ENCODE measurements around the gene HPD. TPM values are rescaled to one million over a fixed set of nuclear protein-coding genes. Genes with fewer than 3 reads are reported as not detected.
"Not testable (repeated sequence)": the region's sequence is repeated elsewhere in the genome, so short reads cannot be mapped to it uniquely, and the experiment has no call there.

Gene HPD
- total RNA-seq, 1 donor from 2014 or later, result 1.3 TPM

GRCh38 chr12:121872546-121873215, 14.0 kb upstream of the HPD start:
- no peak for DNase-seq (ENCODE audit: low spot score)
- intact Hi-C loops (cut with DNase I), result no loop called here

GRCh38 chr12:121871467-121871866, 12.8 kb upstream of the HPD start:
- DNase-seq (ENCODE audit: low spot score), result no peak
- intact Hi-C loops (cut with DNase I), result no loop called here

- DNase-seq (ENCODE audit: low spot score); intact Hi-C loops (cut with DNase I): not testable (repeated sequence)
These were observed 10.6 kb upstream of the HPD start for GRCh38 chr12:121869229-121869628.

- intact Hi-C loops (cut with DNase I), result no loop called here
- DNase-seq (ENCODE audit: low spot score), result no peak
These were observed 7.7 kb upstream of the HPD start for GRCh38 chr12:121866331-121866730.

- intact Hi-C loops (cut with DNase I), result no loop called here
- no peak for DNase-seq (ENCODE audit: low spot score)
These were observed 3.1 kb upstream of the HPD start for GRCh38 chr12:121861636-121862254.

- DNase-seq (ENCODE audit: low spot score); intact Hi-C loops (cut with DNase I): not testable (repeated sequence)
These were observed 2.0 kb upstream of the HPD start for GRCh38 chr12:121860699-121861098.

GRCh38 chr12:121860257-121860656, 1.6 kb upstream of the HPD start:
- intact Hi-C loops (cut with DNase I), result no loop called here

GRCh38 chr12:121858318-121858661, 369 bp downstream of the HPD start:
- DNase-seq (ENCODE audit: low spot score), result no peak
- intact Hi-C loops (cut with DNase I), result no loop called here

More at GRCh38 chr12:121860257-121860656, 1.6 kb upstream of the HPD start:
- DNase-seq (ENCODE audit: low spot score), result no peak

- intact Hi-C loops (cut with DNase I), result no loop called here
- no peak for DNase-seq (ENCODE audit: low spot score)
These were observed 1.1 kb downstream of the HPD start for GRCh38 chr12:121857322-121858246.

GRCh38 chr12:121852392-121852791, 6.3 kb downstream of the HPD start:
- intact Hi-C loops (cut with DNase I), result not testable (repeated sequence)

GRCh38 chr12:121849665-121850064, 9.0 kb downstream of the HPD start:
- intact Hi-C loops (cut with DNase I), result no loop called here
- no peak for DNase-seq (ENCODE audit: low spot score)

More at GRCh38 chr12:121852392-121852791, 6.3 kb downstream of the HPD start:
- DNase-seq (ENCODE audit: low spot score), result not testable (repeated sequence)

- no peak for DNase-seq (ENCODE audit: low spot score)
- intact Hi-C loops (cut with DNase I), result no loop called here
These were observed 9.4 kb downstream of the HPD start for GRCh38 chr12:121849211-121849610.

GRCh38 chr12:121845701-121846100, 13.0 kb downstream of the HPD start:
- intact Hi-C loops (cut with DNase I), result no loop called here

GRCh38 chr12:121843236-121843982, 15.2 kb downstream of the HPD start:
- intact Hi-C loops (cut with DNase I), result no loop called here
- DNase-seq (ENCODE audit: low spot score), result no peak

More at GRCh38 chr12:121845701-121846100, 13.0 kb downstream of the HPD start:
- no peak for DNase-seq (ENCODE audit: low spot score)

- DNase-seq (ENCODE audit: low spot score), result no peak
- intact Hi-C loops (cut with DNase I), result loop anchor here (2.0 kb wide), 1 partner anchor 49 kb away; the partner anchor contains the start of gene PSMD9
These were observed 18.5 kb downstream of the HPD start for GRCh38 chr12:121839993-121840761.

- intact Hi-C loops (cut with DNase I), result loop anchor here (2.0 kb wide), 1 partner anchor 49 kb away; the partner anchor contains the start of gene PSMD9
- DNase-seq (ENCODE audit: low spot score), result peak; percentile 100
These were observed 19.3 kb downstream of the HPD start for GRCh38 chr12:121839106-121839992.

- DNase-seq (ENCODE audit: low spot score), result no peak
- intact Hi-C loops (cut with DNase I), result loop anchor here (2.0 kb wide), 1 partner anchor 51 kb away; the partner anchor contains the start of gene PSMD9
These were observed 20.5 kb downstream of the HPD start for GRCh38 chr12:121838126-121838525.

GRCh38 chr12:121837680-121838079, 21.0 kb downstream of the HPD start:
- intact Hi-C loops (cut with DNase I), result loop anchor here (2.0 kb wide), 1 partner anchor 51 kb away; the partner anchor contains the start of gene PSMD9

More at GRCh38 chr12:121837680-121838079, 21.0 kb downstream of the HPD start:
- no peak for DNase-seq (ENCODE audit: low spot score)

Measured in cardiac septum (tissue), 1 donor.